NCI-H1694 (cell line): ENCODE data around the gene TOR4A.

ENCODE experiments used
- DNase-seq: peaks from one replicate; lab custom pipeline; 2025; lab: John Stamatoyannopoulos, UW

TOR4A gene

DNA sequence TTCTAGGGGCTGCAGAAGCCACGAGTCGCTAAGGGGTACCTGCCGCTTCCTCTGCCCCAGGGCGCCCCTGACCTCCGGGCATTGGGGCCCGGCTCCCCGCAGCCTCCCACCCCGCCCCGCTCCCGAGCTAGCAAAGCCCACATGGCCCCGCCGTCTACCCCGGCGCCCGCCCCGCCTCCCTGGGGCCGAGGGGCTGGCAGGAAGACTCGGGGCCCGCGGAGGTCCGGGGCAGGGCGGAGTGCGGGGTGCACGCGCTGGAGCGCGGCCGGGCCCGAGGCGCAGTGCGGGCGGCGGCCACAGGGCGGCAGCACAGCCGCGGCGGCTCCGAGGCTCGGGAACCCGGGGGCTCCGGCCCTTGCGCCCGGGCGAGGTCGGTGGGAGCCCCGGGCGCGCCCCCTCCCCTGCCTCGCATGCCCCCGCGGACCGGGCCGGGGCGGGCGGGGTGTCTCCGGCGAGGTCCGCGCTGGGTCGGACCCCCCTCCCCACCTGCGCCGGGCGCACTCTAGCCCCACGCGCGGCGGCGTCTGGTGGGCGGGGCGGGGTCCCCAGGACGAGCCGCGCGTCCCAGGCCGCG is 17.8 kb downstream of the TOR4A start:
- no peak for DNase-seq

DNA sequence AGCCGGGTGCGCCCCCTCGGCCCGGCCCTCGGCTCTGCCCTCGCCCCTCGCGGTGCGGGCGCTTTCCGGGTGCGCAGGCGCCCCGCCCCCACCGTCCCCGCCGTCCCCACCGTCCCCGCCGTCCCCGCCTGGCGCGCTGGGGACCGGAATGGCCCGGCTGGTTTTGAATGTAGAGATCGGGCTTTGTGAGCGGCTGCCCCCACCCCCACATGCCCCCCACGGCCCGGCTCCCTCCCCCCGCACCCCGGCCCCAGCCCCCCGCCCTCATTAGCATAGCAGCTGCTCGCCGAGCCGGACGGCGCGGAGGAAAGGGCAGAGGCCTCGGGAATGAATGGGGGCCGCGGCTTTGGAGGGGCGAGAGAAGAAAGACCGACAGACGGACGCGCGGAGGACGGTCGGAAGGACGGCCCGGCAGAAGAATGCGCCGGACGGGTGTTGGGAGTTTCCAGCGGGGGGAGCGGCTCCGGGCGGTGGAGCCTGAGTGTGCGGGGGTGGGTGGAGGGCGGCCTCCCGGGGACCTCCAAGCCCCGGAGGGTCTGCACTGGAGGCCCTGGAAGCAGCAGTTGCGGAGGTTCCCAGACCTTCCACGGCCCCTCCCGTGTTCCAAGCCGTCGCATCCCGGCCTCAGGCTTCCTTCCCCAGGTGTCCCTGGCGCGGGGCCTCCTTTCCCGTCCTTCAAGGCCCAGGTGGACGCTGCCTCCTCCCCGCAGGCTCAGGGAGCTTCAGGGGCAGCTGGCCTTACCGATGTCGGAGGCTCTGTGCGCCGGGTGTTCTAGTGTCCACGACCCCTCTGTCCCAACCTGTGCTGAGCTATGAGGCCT is 18.5 kb downstream of the TOR4A start:
- no peak for DNase-seq

GRCh38 chr9:137296670-137297664 is 19.4 kb downstream of the TOR4A start:
- DNase-seq = no peak

DNA sequence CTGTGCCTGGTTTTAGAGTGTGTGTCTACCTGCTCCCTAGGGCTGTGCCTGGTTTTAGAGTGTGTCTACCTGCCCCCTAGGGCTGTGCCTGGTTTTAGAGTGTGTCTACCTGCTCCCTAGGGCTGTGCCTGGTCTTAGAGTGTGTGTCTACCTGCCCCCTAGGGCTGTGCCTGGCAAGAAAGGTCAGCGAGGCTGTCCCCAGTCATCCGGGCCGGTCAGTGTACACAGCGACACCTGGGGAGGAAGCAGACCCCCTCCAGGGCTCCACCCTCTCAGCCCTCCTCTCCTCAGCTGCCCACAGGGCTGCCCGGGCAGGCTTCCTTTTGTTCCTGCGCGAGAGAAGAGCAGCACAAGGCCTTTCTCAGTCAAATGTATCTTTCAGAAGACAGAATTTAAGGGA is 20.4 kb downstream of the TOR4A start:
- DNase-seq = no peak

GRCh38 chr9:137298401-137299202 is 21.1 kb downstream of the TOR4A start:
- DNase-seq = no peak

GRCh38 chr9:137299203-137299565 is 21.7 kb downstream of the TOR4A start:
- DNase-seq = no peak

DNA sequence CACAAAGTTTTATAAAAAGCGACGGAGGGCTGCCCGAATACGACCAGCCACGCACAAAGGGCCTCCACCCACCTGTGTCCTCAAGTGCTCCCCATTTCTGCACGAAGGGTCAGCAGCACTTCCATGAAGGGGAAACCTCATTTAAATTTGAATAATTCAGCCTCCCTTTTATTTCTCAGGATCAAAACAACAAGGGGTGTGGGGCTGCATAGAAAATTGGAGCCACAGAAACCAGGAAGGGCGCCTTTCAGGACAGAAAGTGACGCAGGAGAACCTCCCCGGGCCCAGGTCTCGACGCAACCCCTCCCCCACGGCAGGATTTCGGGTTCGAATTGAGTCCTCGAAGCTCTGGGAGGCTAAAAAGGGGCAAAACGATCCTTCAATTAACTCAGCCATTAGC is 22.4 kb downstream of the TOR4A start:
- DNase-seq = no peak

DNA sequence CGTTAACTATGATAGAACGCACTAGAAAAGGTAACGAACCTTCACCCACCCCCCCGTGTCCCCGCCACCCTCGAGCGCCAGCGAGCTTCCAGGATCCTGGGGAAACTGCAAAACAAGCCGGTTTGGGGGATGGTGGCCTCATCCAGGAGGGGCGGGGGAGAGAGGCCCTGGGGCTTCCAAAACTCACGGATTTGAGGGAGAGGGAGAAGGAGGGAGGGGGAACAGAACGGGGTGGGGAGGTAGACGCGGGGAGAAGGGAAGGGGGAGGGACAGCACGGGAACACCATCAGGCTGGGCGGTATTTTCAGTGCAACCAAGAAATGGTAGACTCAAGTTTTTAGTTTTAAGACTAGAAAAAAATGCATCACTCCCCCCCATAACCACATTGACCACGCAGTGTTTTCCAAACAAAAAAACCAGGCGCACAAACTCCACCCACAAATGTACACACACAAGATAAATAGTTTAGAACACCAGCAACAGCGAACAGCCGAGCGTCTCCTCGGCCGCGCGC is 23.1 kb downstream of the TOR4A start:
- DNase-seq = no peak

DNA sequence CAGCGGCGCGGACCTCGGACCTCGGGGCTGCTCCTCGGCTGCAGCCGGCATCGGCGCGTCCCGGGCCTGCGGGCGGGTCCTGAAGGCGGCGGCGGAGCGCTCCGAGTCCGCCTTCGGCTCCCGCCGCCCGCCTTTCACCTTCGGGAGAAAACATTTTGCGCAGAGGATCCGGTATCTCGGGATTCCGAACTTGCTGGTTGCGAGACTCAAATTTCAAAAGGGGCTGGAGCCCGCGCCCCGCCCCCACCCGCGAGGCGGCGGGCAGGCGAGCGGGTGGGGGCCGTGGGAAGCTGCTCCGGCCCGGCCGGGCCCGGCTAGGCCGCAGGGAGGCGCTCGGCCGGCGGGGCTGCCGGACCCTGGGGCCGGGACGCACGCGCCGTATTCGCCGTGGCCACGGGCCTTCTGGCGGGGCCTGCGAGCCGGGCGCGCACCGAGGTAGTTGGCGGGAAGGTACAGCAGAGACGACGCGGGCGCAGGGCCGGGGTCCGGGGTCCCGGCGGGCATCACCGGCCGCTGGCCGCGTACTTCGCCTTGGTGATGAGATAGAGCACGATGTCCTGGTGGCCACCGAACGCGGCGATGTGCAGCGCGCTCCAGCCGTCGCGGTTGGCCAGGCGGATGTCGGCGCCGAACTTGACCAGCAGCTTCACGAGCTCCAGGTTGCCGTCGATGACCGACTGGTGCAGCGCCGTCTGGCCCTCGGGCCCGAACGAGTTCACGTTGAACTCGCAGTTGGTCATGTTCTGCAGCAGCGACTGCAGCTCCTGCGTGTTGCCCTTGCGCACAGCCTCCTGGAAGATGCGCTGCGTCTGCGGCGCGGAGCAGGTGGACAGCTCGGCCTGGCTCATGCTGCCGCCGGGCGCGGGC is 23.8 kb downstream of the TOR4A start:
- no peak for DNase-seq

DNA sequence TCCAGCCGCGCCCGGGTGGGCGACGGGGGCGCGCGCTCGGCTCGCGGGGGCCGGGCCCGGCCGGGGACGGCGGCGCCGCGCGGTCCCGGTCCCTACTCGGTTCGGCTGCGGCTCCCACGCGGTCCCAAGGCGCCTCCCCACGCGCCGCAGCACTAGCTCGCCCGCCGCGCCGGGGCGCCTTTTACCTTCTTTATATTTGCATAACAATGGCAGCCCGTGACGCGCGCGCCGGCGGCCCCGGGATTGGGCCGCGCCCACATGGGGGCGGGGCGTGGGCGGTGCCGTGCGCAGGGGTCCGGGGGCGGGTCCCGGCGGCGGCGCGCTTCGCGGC is 24.6 kb downstream of the TOR4A start, which contains the start of gene NRARP:
Gene NRARP, minus strand, starts transcription at position 154 of the 331 bp plus-strand sequence. CDS start 343 bp downstream, outside the sequence.
- DNase-seq = peak; percentile 45

DNA sequence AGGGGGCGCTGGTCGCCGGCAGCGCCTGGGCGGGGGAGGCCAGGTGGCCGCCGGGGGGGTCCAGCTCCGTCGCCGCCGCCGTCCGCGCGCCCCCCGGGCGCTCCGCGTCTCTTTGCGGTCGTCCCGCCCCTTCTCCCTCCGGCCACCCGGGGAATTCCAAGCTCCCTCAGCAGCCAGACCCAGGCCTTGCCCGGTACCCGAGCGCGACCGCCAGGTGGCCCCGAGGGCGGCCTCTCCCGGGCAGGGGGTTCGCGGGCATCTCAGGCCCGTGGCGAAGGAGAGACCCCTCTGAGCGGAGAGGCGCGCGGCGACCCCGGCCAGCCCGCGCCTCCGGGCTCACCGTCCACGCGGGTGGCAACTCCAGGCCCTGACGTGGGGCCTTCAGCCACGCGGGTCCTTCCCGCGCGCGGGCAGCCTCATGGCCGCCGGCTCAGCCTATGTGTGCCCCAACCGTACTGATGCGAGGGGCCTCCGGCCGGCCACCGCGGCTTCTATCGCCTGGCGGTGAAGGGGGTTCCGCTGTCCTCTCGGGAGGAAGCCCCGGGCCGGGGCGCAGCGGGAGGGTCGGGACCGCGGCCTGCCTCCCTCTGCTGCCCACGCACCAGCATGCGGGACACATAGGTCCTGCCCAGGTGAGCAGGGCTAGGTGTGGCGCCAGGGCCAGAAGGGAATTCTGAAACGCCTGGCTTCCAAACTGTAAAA is 25.1 kb downstream of the TOR4A start:
- DNase-seq = no peak

GRCh38 chr9:137303151-137303892 is 25.8 kb downstream of the TOR4A start:
- DNase-seq = no peak

DNA sequence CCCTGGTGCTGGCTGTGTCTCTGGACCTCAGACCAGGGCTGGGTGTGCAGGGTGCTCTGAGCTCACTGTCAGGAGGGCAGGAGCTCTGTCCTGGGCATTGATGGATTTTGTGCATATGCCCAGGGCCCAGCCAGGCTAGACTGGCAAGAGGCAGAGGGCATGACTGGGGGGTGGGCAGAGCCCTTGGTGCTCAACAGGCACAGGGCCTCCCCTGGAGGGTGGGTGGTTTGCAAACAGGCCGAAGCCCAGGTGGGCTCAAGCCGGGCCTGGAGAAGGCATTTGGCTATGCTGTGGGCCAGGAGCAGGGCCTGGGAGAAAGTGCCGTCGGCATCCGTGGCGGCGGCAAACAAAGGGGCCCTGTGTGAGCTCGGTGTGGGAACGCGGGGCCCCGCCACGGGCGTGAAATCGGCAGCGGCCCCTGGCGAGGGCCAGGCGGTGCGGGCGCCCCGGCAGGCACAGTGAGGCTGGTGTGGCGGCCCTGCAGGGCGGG is 26.4 kb downstream of the TOR4A start:
- no peak for DNase-seq

DNA sequence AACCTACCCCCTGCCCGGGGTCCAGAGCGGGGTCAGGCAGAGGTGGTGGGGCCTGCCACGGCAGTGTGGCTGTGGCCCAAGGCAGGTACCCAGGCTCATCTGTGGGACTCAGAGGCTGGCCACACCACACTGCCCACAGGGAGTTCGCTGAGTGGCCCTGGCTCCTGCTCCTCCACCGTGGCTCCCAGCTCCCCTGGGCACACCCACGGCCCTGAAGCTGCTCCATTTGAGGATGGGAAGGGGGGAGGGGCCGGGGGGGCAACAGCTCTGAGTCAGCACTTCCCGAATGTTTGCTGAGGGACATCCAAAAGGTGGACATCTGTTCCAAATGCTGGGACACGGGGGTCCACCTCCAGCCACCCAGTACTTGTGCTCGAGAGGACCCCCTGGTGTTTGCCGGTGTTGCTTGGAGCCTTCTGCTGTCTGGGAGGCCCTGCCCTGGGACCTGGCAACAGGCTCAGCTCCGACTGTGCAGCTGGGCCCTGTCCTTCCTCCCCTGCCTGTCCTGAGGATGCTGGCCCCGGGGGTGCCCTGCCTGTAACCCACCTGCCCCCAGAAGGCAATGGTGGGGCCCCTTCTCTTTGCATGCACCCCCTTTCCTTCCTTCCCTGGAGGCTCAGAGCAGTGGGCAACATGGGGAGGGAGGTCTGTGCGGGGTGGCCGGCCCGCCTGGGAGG is 27.0 kb downstream of the TOR4A start:
- DNase-seq = no peak

DNA sequence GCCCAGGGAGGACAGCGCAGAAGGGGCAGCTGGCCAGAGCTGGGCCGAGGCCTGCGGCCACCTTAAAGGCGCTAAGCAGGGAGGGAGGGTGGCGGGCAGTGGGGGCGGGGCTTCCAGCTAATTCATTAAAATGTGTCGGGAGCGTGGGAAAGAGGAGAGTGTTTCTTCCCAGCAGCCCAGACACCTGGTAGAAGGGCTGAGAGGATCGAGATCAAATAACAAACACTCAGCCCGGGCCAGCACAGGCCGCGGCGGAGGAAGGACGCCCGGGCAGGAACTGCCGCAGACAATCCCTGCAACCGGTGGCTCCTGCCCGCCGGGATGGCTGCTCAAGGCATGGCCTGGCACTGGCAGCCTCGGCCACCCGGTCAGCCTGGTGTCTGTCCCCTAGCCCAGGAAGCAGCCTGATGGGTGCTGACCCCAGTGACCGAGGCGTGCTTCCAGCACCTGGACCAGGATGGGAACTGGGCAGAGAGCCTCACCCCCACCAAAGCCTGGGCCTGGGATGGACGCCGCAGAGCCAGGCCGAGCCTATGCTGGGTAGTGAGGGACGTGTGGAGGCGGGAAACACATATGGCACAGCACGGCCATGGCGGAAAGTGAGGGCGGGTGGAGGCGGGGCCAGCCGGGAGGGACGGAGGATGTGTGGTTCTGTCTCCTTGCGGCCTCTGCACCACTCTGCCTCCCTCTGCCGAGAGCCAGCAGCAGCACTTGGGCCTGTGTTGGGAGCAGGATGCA is 27.7 kb downstream of the TOR4A start:
- DNase-seq = no peak

DNA sequence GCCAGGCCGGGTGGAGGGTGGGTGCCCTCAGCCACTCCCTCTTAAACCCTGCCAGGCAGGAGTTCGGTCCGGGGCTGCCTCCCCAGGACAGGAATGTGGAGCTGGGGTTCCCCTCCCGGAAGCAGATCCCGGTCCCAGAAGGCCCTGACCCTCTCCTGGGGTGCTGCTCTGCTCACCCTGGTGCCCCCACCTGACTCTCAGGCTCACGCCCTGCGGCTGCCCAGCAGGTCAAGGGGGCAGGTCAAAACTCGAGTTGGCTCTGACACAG is 28.2 kb downstream of the TOR4A start:
- DNase-seq = no peak

GRCh38 chr9:137306066-137306849 is 28.7 kb downstream of the TOR4A start:
- no peak for DNase-seq
